Thyroid gland (tissue), 4 donors: ENCODE data around the gene CHFR. TPM values are rescaled to one million over a fixed set of nuclear protein-coding genes. Genes with fewer than 3 reads are reported as not detected.
"Not testable (repeated sequence)": the region's sequence is repeated elsewhere in the genome, so short reads cannot be mapped to it uniquely, and the experiment has no call there.

Experiments used
- DNase-seq, 2 donors: peaks; one replicate each; pipeline ENCODE4 v3.0.0-alpha.2; 2019
- H3K27ac ChIP-seq, 3 donors: fragments of 200-600 bp; sonication (generic); 1 replicate in 2 of 3; 2 replicates in 1 of 3; pipeline ENCODE4 v1.5.1; 2016 to 2019; ENCODE audit warnings: mild to moderate bottlenecking in 1 of 3, moderate library complexity in 1 of 3
- H3K27me3 ChIP-seq: fragments of 200-600 bp; sonication (generic); one replicate; pipeline ENCODE4 v1.5.1; 2019
- H3K36me3 ChIP-seq, 2 donors: fragments of 200-600 bp; sonication (generic); one replicate each; pipeline ENCODE4 v1.5.1; 2016 to 2019
- H3K4me1 ChIP-seq, 2 donors: fragments of 200-600 bp; sonication (generic); one replicate each; pipeline ENCODE4 v1.5.1; 2017 to 2019
- H3K4me3 ChIP-seq, 3 donors: fragments of 200-600 bp; sonication (generic); replicated peaks in 1 of 3; 1 replicate in 2 of 3; 2 replicates in 1 of 3; pipeline ENCODE4 v1.5.1; 2016; ENCODE audit warnings: mild to moderate bottlenecking in 1 of 3
- H3K9me3 ChIP-seq: fragments of 200-600 bp; sonication (generic); one replicate; pipeline ENCODE4 v1.5.1; 2017
- CTCF ChIP-seq, 6 experiments: fragments of 200-600 bp in 3 of 6; fragments of 450-650 bp in 3 of 6; sonication (generic) in 3 of 6; IDR thresholded peaks; one replicate each; pipeline ENCODE4 v1.5.1; 2016 to 2019; ENCODE audit warnings: antibody characterized with exemption in 6 of 6, mild to moderate bottlenecking in 2 of 6, inconsistent platforms in 1 of 6, moderate library complexity in 1 of 6
- POLR2A ChIP-seq, 2 donors: fragments of 450-650 bp; IDR thresholded peaks; one replicate each; pipeline ENCODE4 v1.6.1; 2017; ENCODE audit warnings: antibody characterized with exemption in 2 of 2, mild to moderate bottlenecking in 2 of 2, moderate library complexity in 1 of 2
- WGBS, 2 donors: methylation state at CpG; one replicate each; pipeline ENCODE4 v1.1.5; 2017; 5-methylcytosine and 5-hydroxymethylcytosine counted together
- intact Hi-C: fragments of 100-400 bp; cut with DNase I; formaldehyde crosslinking; loops from one replicate; pipeline ENCODE4 v1.15.1; 2023
- total RNA-seq, 4 donors: library from RNA; depleted of rRNA; stranded (reverse); fragments of >200 nt; gene quantifications; one replicate each; pipeline ENCODE4 v1.2.3, GENCODE V29; 2016

CHFR gene
- total RNA-seq, 4 donors from 2014 or later: 21.8 to 40.6 (median 27.7) TPM

DNA sequence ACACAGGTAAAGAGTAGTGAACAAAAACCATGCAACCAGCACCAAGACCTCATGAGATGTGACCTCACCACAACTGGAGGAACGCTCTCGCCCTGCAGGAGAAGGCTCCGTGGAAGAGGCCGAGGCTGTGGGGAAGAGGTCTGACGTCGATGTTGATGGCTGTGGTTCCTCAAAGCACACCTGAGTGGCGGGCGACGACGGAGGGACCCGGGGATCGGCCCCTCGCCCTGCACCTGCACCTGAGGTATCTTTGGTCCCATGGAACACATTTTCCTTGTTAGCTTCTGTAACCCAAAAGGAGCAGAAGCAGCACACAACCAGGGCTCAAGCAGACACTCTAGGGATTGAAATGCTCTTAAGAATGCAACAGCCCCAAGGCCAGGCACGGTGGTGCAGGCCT lies 17.9 kb downstream of the CHFR start:
- Histone ChIP-seq H3K36me3 (peaks cover 32 to 50% of the 10 kb centered on the region in 2 donors), H3K27ac (no peak overlapping the region), H3K9me3 (no peaks in the 10 kb centered on the region), H3K27me3 (no peaks in the 10 kb centered on the region), H3K4me1 (no peaks in the 10 kb centered on the region), H3K4me3 (no peak overlapping the region)
- TF ChIP-seq POLR2A (IDR thresholded peaks at IDR 0.05): no peak
- no peak for TF ChIP-seq CTCF (IDR thresholded peaks at IDR 0.05)
- DNase-seq: no peak
- WGBS, 2 donors: 91 to 96% methylated on average over 14 of the region's 14 CpGs
- intact Hi-C loops: no loop called here

DNA sequence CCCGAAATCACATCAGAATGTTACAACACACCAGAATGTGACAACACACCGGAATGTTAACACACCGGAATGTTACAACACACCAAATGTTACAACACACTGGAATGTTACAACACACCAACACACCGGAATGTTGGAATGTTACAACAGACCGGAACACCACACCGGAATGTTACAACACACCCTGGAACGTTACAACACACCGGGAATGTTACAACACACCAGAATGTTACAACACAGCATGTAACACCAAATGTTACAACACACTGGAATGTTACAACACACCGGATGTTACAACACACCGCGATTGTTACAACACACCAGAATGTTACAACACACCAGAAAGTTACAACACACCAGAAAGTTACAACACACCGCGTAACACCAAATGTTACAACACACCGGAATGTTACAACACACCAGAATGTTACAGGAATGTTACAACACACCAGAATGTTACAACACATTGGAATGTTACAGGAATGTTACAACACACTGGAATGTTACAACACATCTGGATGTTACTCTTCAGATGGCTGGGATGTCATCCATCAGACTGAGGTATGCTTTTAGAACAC lies 21.1 kb downstream of the CHFR start:
- Histone ChIP-seq H3K4me3 (no peak overlapping the region), H3K4me1 (no peaks in the 10 kb centered on the region), H3K9me3 (no peaks in the 10 kb centered on the region), H3K36me3 (peaks cover 14 to 48% of the 10 kb centered on the region in 2 donors), H3K27me3 (no peaks in the 10 kb centered on the region), H3K27ac (no peak overlapping the region)
- WGBS, 2 donors: 95 to 96% methylated on average over 14 of the region's 14 CpGs
- intact Hi-C loops: no loop called here
- no peak for DNase-seq
- TF ChIP-seq CTCF (IDR thresholded peaks at IDR 0.05): no peak
- TF ChIP-seq POLR2A (IDR thresholded peaks at IDR 0.05): no peak

- Histone ChIP-seq H3K4me1 (no peaks in the 10 kb centered on the region), H3K36me3 (peaks cover 38 to 59% of the 10 kb centered on the region in 2 donors)
- 84 to 91% methylated on average over 8 of the region's 8 CpGs for WGBS, 2 donors
These were observed 25.8 kb downstream of the CHFR start for GRCh38 chr12:132861558-132861957.

DNA sequence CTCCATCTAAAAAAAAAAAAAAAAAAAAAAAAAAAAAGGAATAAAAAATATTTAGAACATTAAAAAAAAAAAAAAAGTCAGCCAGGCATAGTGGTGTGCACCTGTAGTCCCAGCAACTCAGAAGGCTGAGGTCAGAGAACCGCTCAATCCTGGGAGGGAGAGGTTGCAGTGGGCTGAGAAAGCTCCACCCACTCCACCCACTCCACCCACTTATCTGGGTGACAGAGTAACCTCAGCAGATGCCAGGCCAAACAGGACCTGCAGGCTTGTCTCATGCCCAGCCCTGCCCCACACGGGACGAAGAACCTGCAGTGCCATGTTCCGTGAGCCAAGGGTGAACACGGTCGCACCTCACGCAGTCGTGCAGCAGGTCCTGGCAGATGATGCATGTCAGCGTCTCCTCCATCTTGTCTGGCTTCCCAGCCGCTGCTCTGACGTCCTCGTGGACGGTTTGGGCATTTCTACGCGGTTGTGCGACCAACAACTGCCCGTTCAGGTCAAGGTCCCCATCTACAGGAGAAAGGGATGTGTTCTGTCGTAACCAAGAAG lies 28.6 kb downstream of the CHFR start:
- TF ChIP-seq POLR2A (IDR thresholded peaks at IDR 0.05) (no peak), CTCF (IDR thresholded peaks at IDR 0.05) (no peak)

More at GRCh38 chr12:132861558-132861957, 25.8 kb downstream of the CHFR start:
- Histone ChIP-seq H3K27ac (no peak overlapping the region), H3K4me3 (no peak overlapping the region), H3K9me3 (no peaks in the 10 kb centered on the region), H3K27me3 (no peaks in the 10 kb centered on the region)
- TF ChIP-seq CTCF (IDR thresholded peaks at IDR 0.05) (no peak), POLR2A (IDR thresholded peaks at IDR 0.05) (no peak)
- intact Hi-C loops: no loop called here
- DNase-seq: no peak

DNA sequence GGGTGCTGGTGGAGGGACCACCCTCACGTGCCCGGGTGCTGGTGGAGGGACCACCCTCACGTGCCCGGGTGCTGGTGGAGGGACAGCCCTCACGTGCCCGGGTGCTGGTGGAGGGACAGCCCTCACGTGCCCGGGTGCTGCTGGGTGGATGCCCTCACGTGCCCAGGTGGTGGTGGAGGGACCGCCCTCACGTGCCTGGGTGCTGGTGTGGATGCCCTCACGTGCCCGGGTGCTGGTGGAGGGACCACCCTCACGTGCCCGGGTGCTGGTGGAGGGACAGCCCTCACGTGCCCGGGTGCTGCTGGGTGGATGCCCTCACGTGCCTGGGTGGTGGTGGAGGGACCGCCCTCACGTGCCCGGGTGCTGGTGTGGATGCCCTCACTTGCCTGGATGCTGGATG lies 30.4 kb downstream of the CHFR start:
- H3K9me3 ChIP-seq, H3K27ac ChIP-seq, DNase-seq, H3K27me3 ChIP-seq, H3K4me3 ChIP-seq, H3K4me1 ChIP-seq, intact Hi-C loops: not testable (repeated sequence)
- H3K36me3 ChIP-seq: peaks cover 81 to 87% of the 10 kb centered on the region in 2 donors
- 98% methylated on average over 14 of the region's 21 CpGs; no CpG with 5 or more reads in 1 of the 2 donors for WGBS, 2 donors

More for the DNA sequence above, 28.6 kb downstream of the CHFR start:
- Histone ChIP-seq H3K4me3 (no peak overlapping the region), H3K4me1 (no peaks in the 10 kb centered on the region), H3K9me3 (no peaks in the 10 kb centered on the region), H3K27me3 (no peaks in the 10 kb centered on the region), H3K36me3 (peaks cover 63 to 75% of the 10 kb centered on the region in 2 donors), H3K27ac (no peak overlapping the region)
- DNase-seq: peak; percentile 76 to 78
- intact Hi-C loops: no loop called here
- WGBS, 2 donors: 87 to 92% methylated on average over 18 of the region's 18 CpGs
